IMR-90 (cell line): ENCODE results near the gene TIGD1. TPM values are rescaled to one million over a fixed set of nuclear protein-coding genes. Genes with fewer than 3 reads are reported as not detected.

Experiments
- ATAC-seq: fragments of 200-7000 bp; cut with Tn5 transposase; 2 replicates; pipeline ENCODE4 v1.9.1; 2020; ENCODE audit warnings: low read depth, mild to moderate bottlenecking, moderate library complexity
- BruUV-seq: library from RNA; stranded (reverse); fragments of 400-500 nt; replicated peaks from 2 replicates; lab custom pipeline; 2021; lab: Mats Ljungman, UMichigan
- CTCF ChIA-PET: fragments of 300-600 bp; formaldehyde crosslinking; extraction: SDS; loops from one replicate; lab custom pipeline; 2021; ENCODE audit warnings: antibody characterized with exemption; lab: Yijun Ruan, JAX
- POLR2A ChIA-PET: fragments of 300-600 bp; sonication (Branson Sonifier 250); formaldehyde crosslinking; loops from one replicate; lab custom pipeline; 2022; ENCODE audit warnings: antibody characterized with exemption; ENCODE audit not compliant: unreplicated experiment; lab: Charles Lee
- DNase-seq: peaks from one replicate; pipeline ENCODE4 v3.0.0; 2013
- H2AFZ ChIP-seq: replicated peaks from 2 replicates; pipeline ENCODE3; 2013; ENCODE audit warnings: low read length, mild to moderate bottlenecking; ENCODE audit not compliant: poor library complexity
- H2AK5ac ChIP-seq: 2 replicates; pipeline ENCODE4 v1.6.1; 2013; ENCODE audit warnings: low read depth, low read length, inconsistent platforms
- H2AK9ac ChIP-seq: replicated peaks from 2 replicates; pipeline ENCODE3; 2013; ENCODE audit warnings: mild to moderate bottlenecking, low read depth, low read length, moderate library complexity; ENCODE audit not compliant: poor library complexity
- H2BK120ac ChIP-seq: 2 replicates; pipeline ENCODE4 v1.6.1; 2013; ENCODE audit warnings: low read depth, low read length, inconsistent platforms
- H2BK15ac ChIP-seq: 3 replicates; pipeline ENCODE4 v1.6.1; 2013; ENCODE audit warnings: low read depth, low read length, inconsistent platforms
- H2BK20ac ChIP-seq: 2 replicates; pipeline ENCODE4 v1.6.1; 2013; ENCODE audit warnings: low read depth, mild to moderate bottlenecking, inconsistent platforms, low read length, moderate library complexity
- H2BK5ac ChIP-seq: 2 replicates; pipeline ENCODE4 v1.6.1; 2013; ENCODE audit warnings: mild to moderate bottlenecking, low read depth, low read length, inconsistent platforms; ENCODE audit not compliant: poor library complexity, severe bottlenecking
- H3K14ac ChIP-seq: replicated peaks from 2 replicates; pipeline ENCODE4 v1.6.1; 2013; ENCODE audit warnings: low read depth, low read length, inconsistent platforms
- H3K18ac ChIP-seq: 2 replicates; pipeline ENCODE4 v1.6.1; 2013; ENCODE audit warnings: low read depth, low read length, control low read depth
- H3K23ac ChIP-seq: 2 replicates; pipeline ENCODE4 v1.6.1; 2013; ENCODE audit warnings: low read depth, low read length, inconsistent platforms
- H3K27ac ChIP-seq: 2 replicates; pipeline ENCODE4 v1.5.1; 2013; ENCODE audit warnings: mild to moderate bottlenecking, control low read depth, low read length; ENCODE audit not compliant: insufficient read depth
- H3K27me3 ChIP-seq: 2 replicates; pipeline ENCODE4 v1.6.1; 2013; ENCODE audit warnings: low read length; ENCODE audit not compliant: control insufficient read depth, insufficient read depth
- H3K36me3 ChIP-seq: 2 replicates; pipeline ENCODE4 v1.6.1; 2013; ENCODE audit warnings: low read length, mixed read lengths; ENCODE audit not compliant: control insufficient read depth, insufficient read depth
- H3K4ac ChIP-seq: 2 replicates; pipeline ENCODE4 v1.6.1; 2013; ENCODE audit warnings: low read depth, low read length, inconsistent platforms
- H3K4me1 ChIP-seq: 2 replicates; pipeline ENCODE4 v1.6.1; 2013; ENCODE audit warnings: low read length, mixed read lengths; ENCODE audit not compliant: control insufficient read depth, insufficient read depth
- H3K4me2 ChIP-seq: 2 replicates; pipeline ENCODE4 v1.6.1; 2013; ENCODE audit warnings: low read depth, mild to moderate bottlenecking, control low read depth, low read length, moderate library complexity
- H3K4me3 ChIP-seq: 2 replicates; pipeline ENCODE4 v1.5.1; 2013; ENCODE audit warnings: low read depth, mild to moderate bottlenecking, control low read depth, low read length, moderate library complexity; ENCODE audit not compliant: insufficient read depth
- H3K56ac ChIP-seq: 2 replicates; pipeline ENCODE4 v1.6.1; 2013; ENCODE audit warnings: low read length, inconsistent platforms; ENCODE audit not compliant: insufficient read depth; ENCODE audit errors: extremely low read depth
- H3K79me1 ChIP-seq, 2 experiments: 2 replicates each; pipeline ENCODE4 v1.6.1; 2013; ENCODE audit warnings: low read length in 2 of 2, inconsistent platforms in 1 of 2, low read depth in 1 of 2
- H3K9ac ChIP-seq: 2 replicates; pipeline ENCODE4 v1.6.1; 2013; ENCODE audit warnings: low read depth, low read length, control low read depth
- H3K9me1 ChIP-seq: 2 replicates; pipeline ENCODE4 v1.6.1; 2013; ENCODE audit warnings: low read length, inconsistent platforms; ENCODE audit not compliant: insufficient read depth
- H3K9me3 ChIP-seq: 2 replicates; pipeline ENCODE4 v1.6.1; 2013; ENCODE audit warnings: low read length; ENCODE audit not compliant: control insufficient read depth, insufficient read depth
- H4K20me1 ChIP-seq: 2 replicates; pipeline ENCODE4 v1.6.1; 2013; ENCODE audit warnings: low read length, inconsistent platforms; ENCODE audit not compliant: insufficient read depth
- H4K5ac ChIP-seq: 2 replicates; pipeline ENCODE4 v1.6.1; 2013; ENCODE audit warnings: mild to moderate bottlenecking, low read depth, low read length, control low read depth
- H4K8ac ChIP-seq, 2 experiments: 2 replicates each; pipeline ENCODE4 v1.6.1; 2013; ENCODE audit warnings: low read depth in 2 of 2, low read length in 2 of 2, control low read depth in 1 of 2, inconsistent platforms in 1 of 2
- H4K91ac ChIP-seq: 2 replicates; pipeline ENCODE4 v1.6.1; 2013; ENCODE audit warnings: low read depth, low read length, inconsistent platforms; ENCODE audit not compliant: insufficient read depth
- FOS ChIP-seq: fragments of 150-350 bp; IDR thresholded peaks from 2 replicates; pipeline ENCODE4 v1.6.1; 2016; ENCODE audit warnings: low read depth, low read length
- MAFK ChIP-seq: IDR thresholded peaks from 2 replicates; pipeline ENCODE4 v1.6.1; 2012; ENCODE audit warnings: low read depth, low read length, improper control_type of control experiment
- NFE2L2 ChIP-seq: fragments of 150-350 bp; IDR thresholded peaks from 2 replicates; pipeline ENCODE4 v1.6.1; 2016; ENCODE audit warnings: low read depth, mild to moderate bottlenecking, low read length
- RFX5 ChIP-seq: IDR thresholded peaks from 2 replicates; pipeline ENCODE4 v1.8.0; 2012; ENCODE audit warnings: low read depth, mild to moderate bottlenecking, low read length, moderate library complexity
- WGBS, 2 experiments: methylation state at CpG; one replicate each; pipeline versions ENCODE4 v1.1.5 to v1.1.7; 2013; ENCODE audit warnings: missing lambda C conversion rate in 2 of 2; ENCODE audit not compliant: insufficient read length in 1 of 2; ENCODE audit errors: extremely low coverage in 2 of 2; 5-methylcytosine and 5-hydroxymethylcytosine counted together
- dilution Hi-C: fragments of 300-500 bp; cut with HindIII; formaldehyde crosslinking; loops from one replicate; pipeline ENCODE4 v1.14.3; 2018; ENCODE audit warnings: low sequenced_read_pairs; ENCODE audit not compliant: unreplicated experiment
- in situ Hi-C: fragments of 300-500 bp; cut with MboI; formaldehyde crosslinking; loops from 3 replicates; pipeline ENCODE4 v1.14.3; 2019; ENCODE audit warnings: low sequenced_read_pairs, inconsistent platforms, mixed read lengths
- intact Hi-C: fragments of 100-400 bp; cut with micrococcal nuclease; formaldehyde crosslinking; loops from 2 replicates; pipeline ENCODE4 v1.10.0; 2022
- polyA plus RNA-seq, 3 experiments: library from polyadenylated mRNA; depleted of rRNA; stranded (reverse); fragments of >200 nt; gene quantifications; 2 replicates each; pipeline ENCODE4 v1.2.3, GENCODE V29; 2012; ENCODE audit warnings: low replicate concordance in 1 of 3
- total RNA-seq: library from RNA; depleted of rRNA; stranded (reverse); fragments of >200 nt; gene quantifications from 2 replicates; pipeline ENCODE4 v1.2.3, GENCODE V29; 2012

The TIGD1 gene
- total and polyA plus RNA-seq, 2 of the 4 experiments (the other 2 are of a cell fraction): 2.7 to 2.9 TPM

- Histone ChIP-seq H3K4ac (no peak overlapping the region), H3K9me1 (peaks cover 8% of the 10 kb centered on the region; the same call in 1 of the 2 replicates), H3K9ac (no peak overlapping the region), H3K27me3 (no peaks in the 10 kb centered on the region), H2BK20ac (no peak overlapping the region), H4K20me1 (no peaks in the 10 kb centered on the region), H3K4me1 (peaks cover 3% of the 10 kb centered on the region), H3K14ac (no peak overlapping the region), H3K9me3 (no peaks in the 10 kb centered on the region), H2AK9ac (peak overlapping the region; percentile 25), H3K4me2 (no peak overlapping the region), H3K27ac (no peak overlapping the region), H4K91ac (no peak overlapping the region), H3K23ac (no peak overlapping the region), H4K8ac (no peak overlapping the region), H2BK5ac (no peak overlapping the region), H3K56ac (no peak overlapping the region), H2AFZ (no peak overlapping the region), H3K18ac (no peak overlapping the region), H2AK5ac (peak overlapping the region; percentile 8; the same call in 1 of the 2 replicates), H2BK15ac (no peak overlapping the region), H3K79me1 (no peaks in the 10 kb centered on the region), H3K36me3 (no peaks in the 10 kb centered on the region), H2BK120ac (no peak overlapping the region), H3K4me3 (no peak overlapping the region), H4K5ac (no peak overlapping the region)
- dilution Hi-C loops: no loop called here
- BruUV-seq: no TSS peak
- ATAC-seq: peak; percentile 97
- intact Hi-C loops: no loop called here
- TF ChIP-seq MAFK: peak; percentile 71
- no peak for TF ChIP-seq RFX5
- peak; percentile 94 for TF ChIP-seq NFE2L2
- no peak for TF ChIP-seq FOS
- WGBS, 2 experiments: 50% methylated on average over 6 of the region's 18 CpGs; no CpG with 5 or more reads in 1 of the 2 experiments
- in situ Hi-C loops: no loop called here
- ChIA-PET CTCF (interaction anchor here (0.6 kb wide), 1 partner anchor 94 kb away, joined by 3 read pairs; no protein-coding TSS in a partner anchor), POLR2A (no interaction called here)
- peak; percentile 86 for DNase-seq
Measured at GRCh38 chr2:232588680-232589585, 38.6 kb upstream of the TIGD1 start.
